ENCODE measurements around the gene IRF2BP1. TPM values are rescaled to one million over a fixed set of nuclear protein-coding genes. Genes with fewer than 3 reads are reported as not detected.

The IRF2BP1 gene
- polyA plus RNA-seq, 3 donors = 2.0 to 3.9 (median 2.1) TPM

DNA sequence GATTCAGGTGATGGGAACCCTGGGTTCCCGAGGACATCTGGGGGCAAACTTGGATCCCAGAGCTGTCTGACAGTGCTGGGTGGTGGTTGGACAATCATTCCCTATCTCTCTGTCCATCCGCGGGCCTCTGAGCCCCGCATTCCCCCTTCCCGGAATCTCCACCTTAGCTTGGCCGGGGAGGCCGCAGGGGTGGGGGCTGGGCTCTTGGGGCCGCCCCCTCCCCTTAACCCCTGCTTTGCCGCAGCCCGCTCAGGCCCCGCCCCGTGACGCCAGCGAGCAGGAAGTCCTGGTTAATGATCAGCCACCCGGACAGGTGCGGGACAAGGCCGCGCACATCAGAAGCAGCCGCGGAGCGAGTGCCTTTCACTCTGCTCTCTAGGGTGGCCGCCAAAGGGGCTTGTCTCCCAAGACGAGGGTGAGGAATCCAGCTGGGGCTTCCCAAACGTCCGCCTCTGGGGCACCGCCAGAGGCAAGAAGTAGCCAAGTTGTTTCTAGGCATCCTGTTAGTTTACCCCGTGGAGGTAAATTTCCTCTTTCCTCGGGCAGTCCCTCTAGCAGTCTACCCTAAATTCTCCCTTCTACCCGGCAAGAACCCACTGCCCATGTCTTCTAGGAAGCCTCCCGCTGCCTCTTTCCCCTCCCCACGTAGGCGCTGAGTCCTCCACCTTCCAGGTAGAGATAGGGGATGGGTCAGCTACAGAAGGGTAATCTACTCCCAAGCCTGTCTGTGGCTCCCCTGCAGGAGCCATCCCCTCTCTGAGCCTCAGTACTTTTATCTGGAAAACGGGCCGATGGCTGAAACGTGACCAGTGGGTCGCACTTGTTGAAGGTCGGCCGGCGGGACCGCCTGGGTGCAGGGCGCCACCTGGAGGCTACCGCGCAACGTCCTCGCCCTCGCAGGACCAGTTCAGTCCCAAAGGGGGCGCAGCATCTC, 3.0 kb downstream of the IRF2BP1 start:
- peaks cover 0 to 5% (median 0%) of the 10 kb centered on the region in 7 donors for H3K9me3 Mint-ChIP-seq
- Histone ChIP-seq H3K79me2 (ENCODE audit: insufficient read depth, low read length) (peaks cover 13% of the 10 kb centered on the region), H3K36me3 (replicated peaks in 1 of 2; ENCODE audit: control insufficient read depth in 1 of 2, insufficient read depth in 2 of 2, low read length in 2 of 2) (no peaks in the 10 kb centered on the region), H4K20me1 (ENCODE audit: insufficient read depth, low read length) (peaks cover 29% of the 10 kb centered on the region), H3K4me3 (replicated peaks in 1 of 3; ENCODE audit: low read depth in 2 of 3, low read length in 3 of 3) (no peak overlapping the region), H3K4me1 (ENCODE audit: control insufficient read depth in 1 of 2, insufficient read depth in 2 of 2, low read length in 2 of 2) (peaks cover 30 to 42% of the 10 kb centered on the region in 2 donors), H3K27me3 (ENCODE audit: control insufficient read depth in 2 of 2, insufficient read depth in 2 of 2, low read length in 2 of 2) (peaks cover 2 to 33% of the 10 kb centered on the region in 2 donors), H2AFZ (ENCODE audit: insufficient read depth, low read depth, low read length, poor library complexity, severe bottlenecking) (no peak overlapping the region), H3K27ac (ENCODE audit: low read depth in 1 of 2, low read length in 2 of 2) (no peak overlapping the region), H3K9ac (ENCODE audit: insufficient read depth, low read length, poor library complexity, severe bottlenecking) (no peak overlapping the region), H3K9me3 (replicated peaks in 1 of 2; ENCODE audit: control insufficient read depth in 1 of 2, insufficient read depth in 1 of 2, low read length in 2 of 2) (no peaks in the 10 kb centered on the region), H3K4me2 (replicated peaks; ENCODE audit: extremely low read depth, low read length, poor library complexity, severe bottlenecking) (peak overlapping the region; percentile 51)
- peak; percentile 77 to 86 (median 82) for DNase-seq
- TF ChIP-seq CTCF (IDR thresholded peaks at IDR 0.05) = peak; percentile 100
- peaks cover 21 to 29% (median 23%) of the 10 kb centered on the region in 3 donors for H3K27me3 Mint-ChIP-seq (ENCODE audit: low read depth in 3 of 3)
- intact Hi-C loops (cut with micrococcal nuclease) = loop anchor here (5.0 kb wide), 1 partner anchor 66 kb away; the partner anchor contains the start of gene RSPH6A (in 2 of the 2)
- H3K36me3 Mint-ChIP-seq = no peaks in the 10 kb centered on the region
- no peak overlapping the region for H3K27ac Mint-ChIP-seq
- H3K4me3 Mint-ChIP-seq = peak overlapping the region; percentile 31 to 84
- WGBS (ENCODE audit: insufficient coverage) = 29% methylated on average over 35 of the region's 47 CpGs
- H3K4me1 Mint-ChIP-seq = peaks cover 19% of the 10 kb centered on the region

DNA sequence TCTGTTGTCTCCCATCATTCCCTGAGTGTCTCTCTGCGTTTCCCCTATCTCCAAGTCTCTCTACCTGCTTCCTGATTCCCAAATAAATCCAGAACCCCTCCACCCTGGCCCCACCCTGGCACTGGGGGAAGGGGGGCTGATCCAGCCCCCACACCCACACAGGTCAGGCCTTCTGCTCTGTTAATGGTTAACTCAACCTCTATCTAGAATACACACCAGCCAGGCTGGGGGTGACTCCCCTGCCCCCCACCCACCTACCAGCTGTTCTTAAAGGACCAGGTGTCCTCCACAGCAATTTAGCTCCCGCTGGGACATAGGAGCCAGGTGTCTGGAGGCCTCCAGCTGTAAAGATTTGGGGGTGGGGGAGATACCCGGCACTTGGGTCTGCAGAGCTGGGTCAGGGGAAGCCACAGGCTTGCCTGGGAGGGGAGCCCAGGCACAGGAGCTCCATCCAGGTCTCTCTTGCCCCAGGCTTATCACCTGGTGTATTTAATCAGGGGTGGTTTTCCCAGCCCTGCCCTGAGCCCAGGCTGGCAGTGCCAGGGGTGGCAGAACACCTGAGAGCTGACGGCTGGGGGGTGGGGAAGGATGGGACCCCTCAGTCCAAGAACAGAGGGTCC, 3.9 kb downstream of the IRF2BP1 start:
- H3K4me1 ChIP-seq (ENCODE audit: control insufficient read depth in 1 of 2, insufficient read depth in 2 of 2, low read length in 2 of 2) = peaks cover 27 to 40% of the 10 kb centered on the region in 2 donors
- Mint-ChIP-seq H3K9me3 (peaks cover 0 to 8% (median 0%) of the 10 kb centered on the region in 7 donors), H3K27ac (peak overlapping the region in 2 of 7 donors; percentile 24 to 25), H3K4me1 (peaks cover 20% of the 10 kb centered on the region), H3K36me3 (peaks cover 0 to 2% of the 10 kb centered on the region in 2 donors), H3K27me3 (ENCODE audit: low read depth in 3 of 3) (peaks cover 30 to 38% (median 32%) of the 10 kb centered on the region in 3 donors), H3K4me3 (no peak overlapping the region)
- no peak for TF ChIP-seq CTCF (IDR thresholded peaks at IDR 0.05)
- H3K4me2 ChIP-seq (replicated peaks; ENCODE audit: extremely low read depth, low read length, poor library complexity, severe bottlenecking) = no peak overlapping the region
- peaks cover 13% of the 10 kb centered on the region for H3K79me2 ChIP-seq (ENCODE audit: insufficient read depth, low read length)
- intact Hi-C loops (cut with micrococcal nuclease) = loop anchor here (5.0 kb wide), 1 partner anchor 65 kb away; the partner anchor contains the start of gene RSPH6A (in 2 of the 2)
- H3K27ac ChIP-seq (ENCODE audit: low read depth in 1 of 2, low read length in 2 of 2) = no peak overlapping the region
- H4K20me1 ChIP-seq (ENCODE audit: insufficient read depth, low read length) = peaks cover 29% of the 10 kb centered on the region
- H3K4me3 ChIP-seq (replicated peaks in 1 of 3; ENCODE audit: low read depth in 2 of 3, low read length in 3 of 3) = no peak overlapping the region
- H2AFZ ChIP-seq (ENCODE audit: insufficient read depth, low read depth, low read length, poor library complexity, severe bottlenecking) = no peak overlapping the region
- no peaks in the 10 kb centered on the region for H3K9me3 ChIP-seq (replicated peaks in 1 of 2; ENCODE audit: control insufficient read depth in 1 of 2, insufficient read depth in 1 of 2, low read length in 2 of 2)
- WGBS (ENCODE audit: insufficient coverage) = 82% methylated on average over 3 of the region's 4 CpGs
- no peaks in the 10 kb centered on the region for H3K36me3 ChIP-seq (replicated peaks in 1 of 2; ENCODE audit: control insufficient read depth in 1 of 2, insufficient read depth in 2 of 2, low read length in 2 of 2)
- no peak for DNase-seq
- no peak overlapping the region for H3K9ac ChIP-seq (ENCODE audit: insufficient read depth, low read length, poor library complexity, severe bottlenecking)
- peaks cover 10 to 42% of the 10 kb centered on the region in 2 donors for H3K27me3 ChIP-seq (ENCODE audit: control insufficient read depth in 2 of 2, insufficient read depth in 2 of 2, low read length in 2 of 2)

Data from CD14-positive monocyte (primary cell).